Epidermal melanocyte (primary cell): ENCODE data around the gene DLX1.

Experiments used
- DNase-seq: peaks from one replicate; pipeline ENCODE4 v3.0.0; 2011; ENCODE audit warnings: low spot score; ENCODE audit not compliant: insufficient read length

DLX1 gene

DNA sequence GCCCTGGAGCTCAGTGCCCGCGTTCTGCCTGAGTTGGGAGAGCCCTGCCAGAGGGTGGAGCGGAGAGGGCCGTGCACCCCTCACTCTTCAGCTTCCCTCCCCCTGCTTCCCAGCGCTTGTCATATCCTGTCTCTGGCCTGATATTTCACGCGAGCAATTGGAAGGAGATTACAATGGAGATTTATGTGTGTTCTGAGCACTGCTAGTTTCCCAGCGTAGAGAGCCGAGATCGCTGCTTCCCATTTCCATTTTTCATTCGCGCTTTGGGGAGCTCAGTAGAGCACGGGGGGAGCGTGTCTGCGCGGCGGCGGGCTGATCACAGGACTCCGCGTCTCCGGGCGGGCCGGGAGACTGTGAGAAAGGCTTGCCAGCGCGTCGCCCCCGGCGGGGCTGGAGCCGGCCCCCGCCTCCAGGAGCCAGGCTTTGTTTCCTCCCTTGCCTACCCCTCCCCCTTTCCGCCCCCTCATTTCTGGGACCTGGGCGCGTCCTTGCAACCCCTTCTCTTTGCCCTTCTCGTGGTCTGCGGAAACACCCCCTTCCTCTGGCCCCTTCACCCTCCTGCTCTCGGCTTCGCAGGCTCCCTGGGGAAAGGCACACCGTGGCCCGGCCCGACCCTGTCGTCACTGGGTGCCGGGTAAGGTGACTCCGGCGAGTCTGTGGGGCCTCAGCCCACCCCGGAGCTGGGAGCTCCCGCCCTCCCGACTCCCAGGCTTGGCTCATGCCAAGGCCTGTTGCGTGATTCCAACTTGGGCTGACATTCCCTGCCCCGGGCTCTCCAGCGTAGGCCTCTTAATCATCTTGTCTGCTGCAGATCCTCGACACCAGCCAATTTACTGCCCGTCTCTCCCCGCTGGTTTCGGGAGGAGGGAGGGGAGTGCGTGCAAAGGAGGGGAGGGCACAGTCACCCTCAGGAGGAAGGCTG is 11.6 kb downstream of the DLX1 start:
- DNase-seq, result peak; percentile 54

DNA sequence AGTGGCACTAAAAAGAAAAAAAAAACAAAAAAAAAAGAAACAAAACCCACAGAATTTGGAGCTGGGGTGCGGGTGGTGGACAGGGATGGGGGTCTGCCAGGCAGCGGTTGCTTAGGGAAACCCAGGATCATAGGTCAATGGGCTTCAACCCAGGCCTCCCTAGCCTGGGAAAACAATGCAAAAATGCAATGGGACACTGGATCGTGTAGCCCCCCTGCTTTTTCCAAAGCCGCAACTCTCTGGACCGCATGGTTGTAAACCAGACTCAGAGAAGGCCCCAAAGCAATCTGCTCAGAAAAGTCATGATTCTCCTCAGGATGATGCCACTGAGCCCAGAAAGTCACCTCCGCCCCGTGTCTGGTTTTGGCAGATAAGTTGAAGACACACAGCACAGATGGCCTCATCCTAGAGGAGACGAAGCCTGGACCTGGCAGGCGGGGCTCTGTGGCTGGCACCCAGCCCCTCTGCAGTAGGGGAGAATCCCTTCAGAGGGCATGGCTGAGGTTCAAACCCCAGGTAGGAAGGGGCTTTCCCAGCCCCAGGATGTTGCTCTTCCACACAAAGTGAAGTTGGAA is 12.3 kb downstream of the DLX1 start:
- no peak for DNase-seq

DNA sequence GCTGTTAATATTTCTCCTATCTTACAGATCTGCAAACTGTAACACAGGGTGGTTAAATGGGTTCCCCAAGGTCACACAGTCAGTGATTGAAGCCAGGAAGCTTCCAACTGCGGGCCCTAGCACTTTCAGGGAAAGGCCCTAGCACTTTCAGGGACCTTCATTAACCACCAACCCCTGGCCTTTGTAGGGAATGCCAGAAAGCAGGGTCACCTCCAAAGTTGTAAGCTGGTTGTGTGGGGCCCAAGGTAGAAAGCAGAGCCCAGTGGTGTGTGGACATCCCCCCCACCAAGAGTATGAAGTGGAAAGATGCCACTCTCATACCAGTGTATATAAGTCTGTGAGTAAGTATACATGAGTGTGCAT is 13.0 kb downstream of the DLX1 start:
- no peak for DNase-seq

DNA sequence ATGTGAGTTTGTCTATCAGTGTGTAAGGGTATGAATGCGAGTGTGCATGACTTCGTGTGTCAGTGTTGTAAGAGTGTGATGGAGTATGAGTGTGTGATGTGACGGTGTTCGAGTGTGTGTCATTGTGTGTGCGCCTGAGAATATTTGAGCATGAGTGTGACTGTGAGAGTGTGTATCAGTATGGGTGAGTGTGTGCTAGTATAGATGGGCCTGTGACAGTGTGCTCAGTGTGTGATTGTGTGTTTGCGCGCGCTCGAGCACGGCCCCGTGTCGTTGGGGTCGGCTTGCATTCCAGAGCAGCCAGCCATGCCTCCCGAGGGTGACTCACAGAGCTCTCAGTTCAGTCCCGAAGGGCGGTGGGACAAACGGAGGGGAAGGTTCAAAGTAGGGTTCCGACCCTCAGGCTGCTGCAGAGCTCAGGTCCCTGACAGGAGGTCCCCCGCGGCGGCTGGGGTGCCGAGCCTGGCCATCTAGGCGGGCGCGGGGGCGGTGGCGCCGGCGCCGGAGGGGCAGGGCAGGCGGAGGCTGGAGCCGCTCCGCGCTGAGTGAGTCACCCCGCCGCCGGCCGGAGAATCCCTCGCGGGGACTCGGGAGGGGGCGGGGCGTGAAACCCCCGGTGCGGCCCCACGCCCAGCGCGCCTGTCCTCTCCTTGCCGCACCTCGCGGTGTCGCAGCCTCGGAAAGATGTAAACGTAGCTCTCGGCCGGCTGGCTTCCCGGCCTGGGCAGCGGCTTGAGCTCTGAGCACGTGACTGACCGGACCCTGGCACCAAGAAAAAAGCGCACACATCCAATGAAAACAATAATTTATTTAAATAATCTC is 13.6 kb downstream of the DLX1 start:
- no peak for DNase-seq

DNA sequence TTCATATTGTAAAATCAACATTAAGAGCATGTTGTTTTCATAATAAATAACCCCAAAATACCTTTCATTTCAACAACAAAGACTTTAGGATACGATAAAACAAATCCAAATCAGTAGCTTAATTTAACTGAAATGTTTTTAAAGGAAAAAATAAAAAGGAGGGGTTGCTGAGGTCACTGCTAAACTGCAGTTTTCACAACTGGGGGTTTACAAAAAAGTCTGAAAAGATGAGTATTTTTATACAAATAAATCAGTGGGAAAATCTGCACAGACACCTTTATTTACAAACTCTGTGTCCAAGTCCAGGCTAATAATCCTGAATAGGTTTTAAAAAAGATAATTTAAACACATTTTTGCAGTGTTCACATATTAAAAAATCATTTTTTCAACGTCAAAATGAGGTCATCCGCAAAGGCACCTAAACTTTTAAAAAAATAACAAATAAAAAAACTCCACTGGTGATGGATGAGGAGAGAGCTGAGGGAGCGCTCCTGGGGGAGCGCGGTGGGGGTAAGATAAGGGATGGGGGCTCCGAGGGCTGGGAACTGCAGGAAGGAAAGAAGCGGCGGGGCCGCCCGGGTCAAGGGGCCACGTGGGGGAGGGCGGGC is 14.3 kb downstream of the DLX1 start:
- no peak for DNase-seq

DNA sequence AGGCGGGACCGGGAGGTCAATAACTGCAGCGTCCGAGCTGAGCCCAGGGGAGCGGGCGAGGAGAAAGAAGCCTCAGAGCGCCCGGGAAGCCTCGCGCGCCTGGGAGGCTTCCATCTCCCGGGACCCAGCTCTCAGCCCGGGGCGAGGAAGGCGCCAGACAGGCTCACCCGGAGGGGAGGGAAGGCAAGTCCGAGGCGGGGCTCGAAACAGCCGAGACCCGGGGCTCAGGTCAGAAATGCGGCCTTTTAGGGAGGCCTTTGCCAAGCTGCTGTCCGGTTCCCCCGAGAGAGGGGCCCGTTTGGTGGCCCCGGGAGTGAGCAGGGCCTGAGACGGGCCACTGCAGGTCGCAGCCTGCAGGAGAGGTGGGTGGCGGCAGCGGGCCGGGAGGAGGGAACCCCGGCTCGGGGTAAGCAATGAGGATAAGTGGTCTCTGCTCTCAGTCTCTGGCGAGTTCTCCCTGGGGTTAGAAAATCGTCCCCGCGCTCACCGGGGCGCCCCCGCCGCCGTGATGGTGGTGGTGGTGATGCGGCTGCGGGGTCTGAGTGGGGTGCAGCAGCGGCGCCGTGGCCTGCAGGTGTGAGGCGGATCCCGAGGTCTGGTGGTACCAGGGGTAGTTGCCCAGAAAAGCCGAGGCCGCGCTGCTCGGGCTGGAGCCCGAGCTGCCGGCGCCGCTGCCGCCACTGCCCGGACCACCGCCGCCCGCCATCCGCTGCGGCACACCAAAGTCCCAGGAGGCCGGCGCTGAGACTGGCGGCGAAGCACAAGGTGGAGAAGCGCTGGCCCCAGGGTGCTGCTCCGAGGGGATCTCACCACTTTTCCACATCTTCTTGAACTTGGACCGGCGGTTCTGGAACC is 15.0 kb downstream of the DLX1 start:
- no peak for DNase-seq

DNA sequence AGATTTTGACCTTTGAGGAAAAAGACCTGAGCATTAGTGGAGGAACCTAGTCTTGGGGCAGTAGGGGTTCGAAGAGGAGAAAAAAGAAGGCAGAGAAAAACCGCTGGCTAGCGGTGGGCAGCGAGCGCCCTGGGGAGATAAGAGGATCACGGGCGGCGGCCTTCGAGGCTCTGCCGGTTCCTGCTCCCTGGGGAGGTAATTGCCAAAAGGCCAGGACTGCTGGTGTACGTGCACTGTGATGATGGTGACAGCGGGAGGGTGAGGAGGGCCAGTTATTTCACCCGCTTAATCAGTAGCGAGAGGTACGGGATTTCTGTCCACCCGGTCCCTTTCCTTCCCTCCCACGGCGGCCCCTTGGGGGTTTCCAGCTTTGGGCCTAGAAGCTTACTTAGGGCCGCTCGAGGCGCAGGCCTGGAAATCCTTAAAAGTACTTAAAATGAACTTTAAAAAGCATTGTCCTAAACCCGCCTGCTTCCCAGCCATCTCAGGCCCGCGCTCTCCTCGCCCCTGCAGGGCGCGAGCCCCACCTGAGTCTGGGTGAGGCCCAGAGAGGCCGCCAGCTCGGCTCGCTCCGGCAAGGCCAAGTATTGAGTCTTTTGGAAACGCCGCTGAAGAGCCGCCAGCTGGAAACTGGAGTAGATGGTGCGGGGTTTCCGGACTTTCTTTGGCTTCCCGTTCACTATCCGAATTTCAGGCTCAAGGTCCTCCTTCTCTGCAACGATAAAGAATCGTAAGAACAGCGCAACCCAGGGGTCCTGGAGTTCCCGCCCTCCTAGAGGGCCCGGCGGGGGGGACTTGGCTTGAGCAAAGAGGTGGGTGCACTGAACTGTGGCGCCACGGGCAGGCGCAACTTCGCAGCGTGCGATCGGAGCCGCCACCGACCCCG is 15.9 kb downstream of the DLX1 start:
- no peak for DNase-seq

DNA sequence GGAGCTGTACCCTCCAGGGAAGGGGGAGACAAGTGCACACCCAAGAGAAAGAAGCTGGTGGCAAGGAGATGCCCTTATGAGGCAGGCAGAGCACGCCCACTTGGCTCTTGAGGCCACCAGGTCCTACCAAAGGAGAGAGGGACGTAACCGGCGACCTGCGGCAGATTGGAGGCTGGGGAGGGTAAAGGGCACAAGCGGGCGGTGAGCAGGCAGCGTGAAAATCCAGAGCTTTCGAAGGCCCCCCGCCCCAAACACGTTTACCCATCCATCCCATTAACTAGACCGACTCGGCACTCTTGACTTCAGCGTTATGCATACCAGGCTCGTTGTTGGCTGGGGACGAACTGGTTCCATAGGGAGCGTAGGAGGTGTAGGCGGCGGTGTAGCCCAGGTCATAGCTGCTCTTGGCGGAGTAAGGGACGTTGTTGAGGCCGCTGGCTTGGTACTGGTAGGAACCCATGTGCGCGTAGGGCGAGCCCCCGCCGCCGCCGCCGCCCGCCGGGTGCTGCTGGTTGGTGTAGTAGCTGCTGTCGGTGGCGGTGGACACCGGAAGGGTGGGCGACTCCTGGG is 16.6 kb downstream of the DLX1 start:
- peak; percentile 12 for DNase-seq

DNA sequence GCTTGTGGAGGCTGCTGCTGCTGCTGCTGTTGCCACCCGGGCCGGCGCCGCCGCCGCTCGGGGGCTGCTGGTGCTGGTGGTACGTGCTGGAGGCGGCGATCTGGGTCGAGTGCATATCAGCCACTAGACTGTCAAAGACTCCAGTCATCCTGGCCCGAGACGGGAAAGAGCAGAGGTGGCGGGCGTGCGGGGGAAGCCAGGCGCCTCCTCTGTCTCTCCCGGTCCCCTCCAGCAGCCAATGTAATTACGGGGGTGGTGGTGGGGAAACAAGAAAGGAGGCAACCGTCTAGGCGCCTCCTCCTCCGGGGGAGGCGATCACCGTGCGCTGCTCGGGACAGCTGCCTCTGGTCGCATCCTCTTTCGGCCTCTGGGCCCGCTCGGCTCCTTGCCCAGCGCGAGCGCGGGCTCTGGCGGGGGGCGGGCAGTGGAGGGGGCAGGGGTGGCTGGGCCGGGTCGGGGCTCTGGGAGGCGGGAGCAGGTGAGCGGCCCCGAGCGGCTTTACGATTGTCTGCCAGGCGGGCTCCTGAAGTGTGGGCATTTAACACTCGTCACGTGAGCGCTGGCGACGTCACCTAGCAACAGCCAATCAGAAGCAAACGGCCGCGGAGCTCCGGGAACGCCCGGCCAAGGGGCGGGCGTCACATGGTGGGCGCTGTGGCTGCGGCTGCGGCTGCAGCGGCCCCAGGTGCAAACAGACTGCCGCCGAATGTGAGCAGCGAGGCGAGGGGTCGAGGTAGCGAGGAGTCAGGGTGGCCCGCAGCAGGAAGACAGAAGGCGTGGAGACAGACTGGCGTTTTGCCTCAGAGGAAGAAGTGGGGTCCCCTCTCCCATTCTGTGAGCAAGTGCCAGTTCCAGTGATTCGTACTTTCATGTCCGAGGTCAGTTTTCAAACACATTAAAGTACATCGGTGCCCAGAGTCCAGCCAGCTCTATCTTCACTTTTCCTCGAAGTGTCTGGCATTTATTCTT is 17.4 kb downstream of the DLX1 start, which contains the start of gene DLX2:
Gene DLX2, minus strand, starts transcription at position 510 of the 969 bp plus-strand sequence. Its CDS starts 362 bp downstream, at position 148.
- peak; percentile 68 for DNase-seq

DNA sequence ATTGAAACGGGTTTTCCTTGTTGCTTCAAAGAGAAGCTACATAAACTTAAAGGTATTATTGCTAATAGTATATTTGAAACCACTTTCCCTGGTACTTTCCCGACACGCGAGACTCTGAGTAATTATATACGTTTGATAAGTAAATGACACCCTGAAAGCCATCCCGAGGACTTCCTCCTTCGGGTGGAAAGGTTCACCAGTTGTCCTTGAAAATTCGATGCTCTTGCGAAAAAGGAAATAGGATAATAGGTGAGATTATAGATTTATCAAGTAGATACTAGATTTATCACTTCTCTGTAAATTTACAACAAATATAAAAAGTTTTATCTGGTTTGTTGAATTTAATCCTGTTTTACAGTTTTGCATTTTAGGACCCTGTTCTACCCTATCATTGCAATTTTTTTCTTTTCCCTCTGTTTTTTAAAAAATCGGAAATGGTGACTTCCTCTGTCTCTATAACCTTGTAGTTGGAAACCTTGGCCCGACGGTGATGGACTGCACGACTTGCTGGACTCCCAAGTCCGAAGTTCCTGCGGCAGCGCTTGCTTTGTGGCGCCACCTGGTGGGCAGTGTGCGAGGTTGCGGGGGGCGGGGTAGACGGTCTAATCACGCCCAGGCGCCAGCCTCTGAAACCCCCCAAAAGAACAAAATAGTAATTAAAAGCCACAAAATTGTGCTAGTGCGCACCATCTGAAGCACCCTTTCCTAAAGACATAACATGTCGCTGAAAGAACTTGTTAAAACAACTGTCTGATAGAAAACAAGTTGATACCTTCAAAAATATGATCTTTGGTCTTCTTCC is 18.4 kb downstream of the DLX1 start:
- DNase-seq, result peak; percentile 77

DNA sequence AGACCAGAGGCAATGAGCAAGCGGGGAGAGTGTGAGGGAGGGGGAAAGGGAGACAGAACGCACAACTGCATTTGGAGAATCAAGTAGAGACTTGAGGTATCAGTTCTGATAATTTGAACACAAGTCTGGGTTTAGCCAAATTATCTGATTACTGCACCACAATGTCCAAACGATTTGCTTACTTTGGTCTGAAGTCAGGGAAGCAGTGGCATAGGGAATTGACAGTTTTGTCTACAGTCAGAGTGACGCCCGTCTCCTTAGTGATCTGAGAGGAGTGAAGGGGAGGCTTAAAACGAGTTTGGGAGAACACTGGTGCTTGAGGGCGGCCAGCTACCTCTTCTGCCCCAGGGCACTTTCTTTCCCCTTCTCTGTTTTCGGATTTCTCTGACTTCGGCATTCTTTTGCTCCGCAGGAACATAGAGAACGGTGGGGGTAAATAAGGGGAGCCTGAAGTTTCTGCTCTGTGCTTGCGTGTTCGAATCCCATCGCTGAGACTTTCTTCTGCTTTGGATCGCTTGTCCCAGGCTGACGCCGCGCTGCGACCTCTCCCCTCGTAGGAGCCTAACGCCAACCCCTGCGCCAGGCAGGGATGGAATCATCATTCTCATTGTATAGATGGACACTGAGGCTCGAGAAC is 20.3 kb downstream of the DLX1 start:
- peak; percentile 7 for DNase-seq

DNA sequence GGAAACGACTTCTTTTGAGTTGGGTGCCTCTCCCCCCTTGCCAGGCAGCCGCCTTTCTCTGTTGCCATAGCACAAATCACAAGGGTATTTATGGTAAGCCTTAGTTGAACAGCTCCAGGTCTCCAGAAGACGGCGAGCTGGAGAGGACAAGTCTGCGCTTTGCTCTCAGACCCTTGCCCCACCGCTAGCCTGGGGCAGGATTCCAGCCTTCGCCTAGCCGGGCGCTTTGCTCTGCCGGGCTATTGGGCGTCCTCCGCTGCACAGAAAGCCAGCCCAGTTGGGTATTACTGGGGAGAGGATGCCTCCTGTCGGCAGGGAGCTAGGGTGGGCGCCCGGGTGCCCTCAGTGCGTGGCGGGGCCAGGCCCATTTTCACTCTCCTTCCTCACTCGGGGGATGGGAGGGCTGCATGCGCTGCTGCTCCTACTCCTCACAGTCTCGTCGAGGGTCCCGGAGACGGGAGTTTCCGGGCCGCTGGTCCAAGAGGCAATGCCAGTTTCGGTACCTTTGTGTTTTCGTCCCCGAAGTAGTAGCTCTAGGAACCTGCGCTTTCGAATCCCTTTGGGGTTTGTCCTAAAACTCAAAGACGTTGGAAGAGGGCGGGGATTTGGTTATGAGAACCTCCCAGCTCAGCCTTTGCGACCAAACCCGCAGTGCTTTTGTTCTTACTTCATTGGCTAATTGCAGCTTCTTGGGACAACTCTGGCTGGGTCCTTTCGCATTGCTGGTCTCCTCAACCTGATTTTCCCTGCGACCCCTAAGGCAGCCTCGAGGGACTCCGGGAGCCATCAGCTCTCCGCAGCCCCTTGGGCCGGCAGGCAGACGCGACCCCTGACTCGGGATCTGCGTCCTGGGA is 21.0 kb downstream of the DLX1 start:
- peak; percentile 60 for DNase-seq

DNA sequence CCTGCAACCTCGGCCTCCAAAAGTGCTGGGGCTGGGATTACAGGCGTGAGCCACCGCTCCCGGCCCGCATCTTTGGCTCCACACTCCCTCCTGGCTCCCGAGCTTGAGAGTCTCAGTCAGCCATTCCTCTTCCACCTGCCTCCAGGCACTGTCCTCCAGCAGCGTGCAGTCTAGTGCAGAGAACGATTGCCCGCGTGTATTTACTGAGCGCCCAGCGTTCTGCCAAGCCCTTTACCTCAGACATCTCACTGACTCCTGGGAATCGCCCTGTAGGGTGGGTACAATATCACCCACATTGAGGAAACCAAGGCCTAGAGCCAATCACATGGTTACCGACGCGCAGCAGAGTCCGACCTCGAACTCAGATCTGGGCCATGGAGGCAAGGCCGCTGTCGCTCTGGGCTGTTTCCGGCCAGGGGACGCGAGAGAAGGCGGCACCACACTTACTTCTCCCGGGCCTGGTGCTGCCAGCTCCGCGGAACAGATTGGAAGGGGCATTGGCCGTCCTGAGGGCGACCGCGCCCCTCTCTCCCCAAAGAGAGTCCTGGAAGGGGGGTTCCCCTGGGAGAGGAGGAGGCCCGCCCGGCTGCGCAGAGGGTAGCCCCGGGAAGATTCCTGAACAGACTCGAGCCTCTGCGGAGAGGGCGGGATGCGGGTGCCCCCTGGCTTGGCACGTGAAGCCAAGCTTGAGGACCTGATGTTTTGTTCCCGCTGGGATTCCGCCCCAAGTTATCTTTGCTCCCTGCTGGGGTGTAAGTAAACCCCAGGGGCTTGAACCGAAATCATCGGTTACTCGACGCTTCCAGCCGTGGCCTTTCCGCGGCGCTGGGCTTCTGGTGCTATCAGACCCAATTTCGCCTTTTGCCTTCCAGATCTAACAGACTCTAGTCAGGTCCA is 22.6 kb downstream of the DLX1 start:
- DNase-seq, result no peak

DNA sequence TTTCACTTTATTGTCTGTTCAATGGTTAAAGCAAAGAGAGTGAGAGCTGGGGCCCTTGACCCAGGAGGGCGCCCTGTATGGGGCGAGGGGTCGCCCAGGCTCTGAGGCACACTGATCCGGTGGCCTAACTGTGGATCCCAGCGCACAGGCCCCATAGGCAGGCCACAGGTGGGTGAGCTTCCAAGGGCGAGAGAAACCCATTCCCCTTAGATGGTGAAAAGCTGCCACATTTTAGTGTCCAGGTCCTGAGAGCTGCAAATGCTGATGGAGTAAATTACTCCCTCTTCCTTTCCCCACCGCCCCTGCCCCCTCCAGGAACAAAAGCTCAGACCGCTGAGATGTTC is 23.3 kb downstream of the DLX1 start:
- no peak for DNase-seq
